ENCODE results near the gene COX11.

Gene COX11

GRCh38 chr17:54980375-54980774 lies 11.9 kb upstream of the COX11 start:
- Histone ChIP-seq H3K27me3 (ENCODE audit: control insufficient read depth, insufficient read depth, low read length) (no peaks in the 10 kb centered on the region), H3K36me3 (ENCODE audit: control insufficient read depth, insufficient read depth, low read length) (no peaks in the 10 kb centered on the region), H3K9me3 (ENCODE audit: control insufficient read depth, insufficient read depth, low read length) (no peaks in the 10 kb centered on the region), H3K4me1 (ENCODE audit: control insufficient read depth, insufficient read depth, low read length) (no peaks in the 10 kb centered on the region), H3K9ac (ENCODE audit: low read depth, low read length) (no peak overlapping the region), H3K4me3 (ENCODE audit: low read depth, low read length) (no peak overlapping the region)

DNA sequence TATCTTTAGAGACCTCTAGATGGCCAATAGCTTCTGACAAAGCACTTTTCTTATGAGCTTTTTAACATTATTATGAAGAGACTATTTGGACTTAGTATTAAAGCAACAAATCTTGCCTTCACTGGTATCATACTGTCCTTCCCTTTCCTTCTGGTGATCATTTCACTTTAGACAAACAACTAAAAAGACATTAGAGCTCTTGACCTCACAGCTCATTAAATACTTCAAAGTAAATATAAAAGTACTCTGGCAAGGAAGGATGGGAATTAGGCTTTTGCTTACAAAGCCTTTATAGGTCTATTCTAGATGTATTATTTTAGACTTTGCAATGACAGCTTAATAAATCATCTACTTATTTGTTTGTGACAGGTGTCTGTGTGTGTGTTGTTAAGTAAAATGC lies 11.2 kb upstream of the COX11 start:
- H3K9me3 ChIP-seq (ENCODE audit: control insufficient read depth, insufficient read depth, low read length) = no peaks in the 10 kb centered on the region
- H3K9ac ChIP-seq (ENCODE audit: low read depth, low read length) = no peak overlapping the region
- H3K27me3 ChIP-seq (ENCODE audit: control insufficient read depth, insufficient read depth, low read length) = no peaks in the 10 kb centered on the region
- H3K36me3 ChIP-seq (ENCODE audit: control insufficient read depth, insufficient read depth, low read length) = no peaks in the 10 kb centered on the region
- H3K4me1 ChIP-seq (ENCODE audit: control insufficient read depth, insufficient read depth, low read length) = no peaks in the 10 kb centered on the region
- no peak overlapping the region for H3K4me3 ChIP-seq (ENCODE audit: low read depth, low read length)

GRCh38 chr17:54977744-54978143 lies 9.3 kb upstream of the COX11 start:
- no peak overlapping the region for H3K9ac ChIP-seq (ENCODE audit: low read depth, low read length)
- H3K9me3 ChIP-seq (ENCODE audit: control insufficient read depth, insufficient read depth, low read length) = no peaks in the 10 kb centered on the region
- no peak overlapping the region for H3K4me3 ChIP-seq (ENCODE audit: low read depth, low read length)

DNA sequence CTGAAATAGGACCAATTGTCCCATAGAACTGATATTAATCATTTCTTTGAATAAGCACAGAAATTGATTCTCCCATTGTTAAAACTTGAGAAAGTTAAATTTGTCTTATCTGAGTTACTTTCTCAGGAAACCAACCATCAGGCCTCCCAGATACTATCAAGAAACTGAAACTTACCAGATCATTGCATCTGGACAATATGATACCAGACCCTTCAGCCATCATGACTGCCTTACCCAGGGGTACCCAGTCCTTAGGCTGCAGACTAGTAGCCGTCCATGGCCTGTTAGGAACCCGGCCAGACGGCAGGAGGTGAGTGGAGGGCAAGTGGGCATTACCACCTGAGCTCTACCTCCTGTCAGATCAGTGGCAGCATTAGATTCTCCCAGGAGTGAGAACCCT lies 7.9 kb upstream of the COX11 start:
- Histone ChIP-seq H3K36me3 (ENCODE audit: control insufficient read depth, insufficient read depth, low read length) (no peaks in the 10 kb centered on the region), H3K4me1 (ENCODE audit: control insufficient read depth, insufficient read depth, low read length) (no peaks in the 10 kb centered on the region), H3K9ac (ENCODE audit: low read depth, low read length) (no peak overlapping the region), H3K27me3 (ENCODE audit: control insufficient read depth, insufficient read depth, low read length) (no peaks in the 10 kb centered on the region), H3K9me3 (ENCODE audit: control insufficient read depth, insufficient read depth, low read length) (no peaks in the 10 kb centered on the region), H3K4me3 (ENCODE audit: low read depth, low read length) (no peak overlapping the region)

More at GRCh38 chr17:54977744-54978143, 9.3 kb upstream of the COX11 start:
- H3K27me3 ChIP-seq (ENCODE audit: control insufficient read depth, insufficient read depth, low read length) = no peaks in the 10 kb centered on the region
- no peaks in the 10 kb centered on the region for H3K4me1 ChIP-seq (ENCODE audit: control insufficient read depth, insufficient read depth, low read length)
- H3K36me3 ChIP-seq (ENCODE audit: control insufficient read depth, insufficient read depth, low read length) = no peaks in the 10 kb centered on the region

DNA sequence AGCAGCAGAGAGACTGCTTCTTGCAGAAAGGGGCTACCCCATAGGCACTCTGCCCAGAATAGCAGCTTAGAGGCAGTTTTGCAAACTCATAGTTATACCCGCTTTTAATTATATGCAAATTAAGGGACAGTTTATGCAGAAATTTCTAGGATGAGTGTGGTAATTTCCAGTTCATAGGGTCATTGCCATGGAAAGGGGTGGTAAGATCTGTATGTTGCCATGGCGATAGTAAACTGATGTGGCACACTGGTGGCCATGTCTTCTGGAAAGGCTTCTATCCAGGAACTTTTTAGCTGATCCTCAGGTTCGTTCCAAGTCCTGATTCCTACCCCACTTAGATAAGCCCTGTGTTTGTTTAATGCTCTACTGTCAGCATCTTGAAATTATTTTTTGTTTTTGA lies 6.3 kb upstream of the COX11 start:
- Histone ChIP-seq H3K4me1 (ENCODE audit: control insufficient read depth, insufficient read depth, low read length) (no peaks in the 10 kb centered on the region), H3K36me3 (ENCODE audit: control insufficient read depth, insufficient read depth, low read length) (no peaks in the 10 kb centered on the region), H3K4me3 (ENCODE audit: low read depth, low read length) (no peak overlapping the region), H3K9me3 (ENCODE audit: control insufficient read depth, insufficient read depth, low read length) (no peaks in the 10 kb centered on the region), H3K9ac (ENCODE audit: low read depth, low read length) (no peak overlapping the region), H3K27me3 (ENCODE audit: control insufficient read depth, insufficient read depth, low read length) (no peaks in the 10 kb centered on the region)

DNA sequence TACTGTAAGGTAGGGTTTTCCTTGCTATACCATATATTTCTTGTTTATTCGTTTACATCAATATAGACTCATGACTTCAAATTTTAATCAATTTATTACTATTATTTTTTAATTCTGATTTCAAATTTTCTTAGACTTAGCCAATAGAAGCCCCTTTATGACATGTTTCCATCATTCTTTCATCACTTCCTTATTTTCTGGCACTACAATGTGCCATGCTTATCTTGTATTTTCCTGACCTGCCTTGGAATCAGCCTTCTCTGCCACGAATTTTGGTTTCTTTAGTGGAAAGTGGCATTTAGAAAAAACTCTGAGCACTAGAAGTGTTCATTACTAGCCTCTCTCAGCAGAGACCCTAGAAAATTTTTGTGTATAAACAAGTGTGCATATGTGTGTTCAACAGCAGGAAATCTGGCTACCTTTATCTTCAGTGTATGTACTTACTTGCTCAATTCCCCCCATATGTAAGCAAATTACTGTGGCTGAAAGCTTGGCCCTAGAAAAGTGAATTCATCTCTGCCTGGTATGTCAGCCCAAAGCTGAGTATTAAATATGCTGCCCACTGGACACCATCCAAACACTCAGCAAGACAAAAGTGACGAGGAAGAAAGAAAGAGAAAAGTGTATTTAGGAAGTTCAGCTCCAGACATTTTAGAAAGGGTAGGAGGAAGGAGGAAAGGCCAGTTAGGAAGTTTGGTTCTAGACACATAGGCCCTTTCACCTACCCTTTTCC lies 4.1 kb upstream of the COX11 start:
- Histone ChIP-seq H3K4me1 (ENCODE audit: control insufficient read depth, insufficient read depth, low read length) (peaks cover 3% of the 10 kb centered on the region), H3K9ac (ENCODE audit: low read depth, low read length) (no peak overlapping the region), H3K4me3 (ENCODE audit: low read depth, low read length) (no peak overlapping the region)

GRCh38 chr17:54971901-54972300 lies 3.4 kb upstream of the COX11 start:
- Histone ChIP-seq H3K27me3 (ENCODE audit: control insufficient read depth, insufficient read depth, low read length) (no peaks in the 10 kb centered on the region), H3K4me1 (ENCODE audit: control insufficient read depth, insufficient read depth, low read length) (peaks cover 3% of the 10 kb centered on the region), H3K36me3 (ENCODE audit: control insufficient read depth, insufficient read depth, low read length) (no peaks in the 10 kb centered on the region), H3K4me3 (ENCODE audit: low read depth, low read length) (no peak overlapping the region), H3K9me3 (ENCODE audit: control insufficient read depth, insufficient read depth, low read length) (no peaks in the 10 kb centered on the region), H3K9ac (ENCODE audit: low read depth, low read length) (no peak overlapping the region)

More for the DNA sequence above, 4.1 kb upstream of the COX11 start:
- Histone ChIP-seq H3K9me3 (ENCODE audit: control insufficient read depth, insufficient read depth, low read length) (no peaks in the 10 kb centered on the region), H3K27me3 (ENCODE audit: control insufficient read depth, insufficient read depth, low read length) (no peaks in the 10 kb centered on the region), H3K36me3 (ENCODE audit: control insufficient read depth, insufficient read depth, low read length) (no peaks in the 10 kb centered on the region)

GRCh38 chr17:54971147-54971546 lies 2.7 kb upstream of the COX11 start:
- Histone ChIP-seq H3K4me1 (ENCODE audit: control insufficient read depth, insufficient read depth, low read length) (peaks cover 3% of the 10 kb centered on the region), H3K9me3 (ENCODE audit: control insufficient read depth, insufficient read depth, low read length) (no peaks in the 10 kb centered on the region), H3K9ac (ENCODE audit: low read depth, low read length) (no peak overlapping the region), H3K27me3 (ENCODE audit: control insufficient read depth, insufficient read depth, low read length) (no peaks in the 10 kb centered on the region), H3K36me3 (ENCODE audit: control insufficient read depth, insufficient read depth, low read length) (no peaks in the 10 kb centered on the region), H3K4me3 (ENCODE audit: low read depth, low read length) (no peak overlapping the region)

- Histone ChIP-seq H3K9ac (ENCODE audit: low read depth, low read length) (no peak overlapping the region), H3K9me3 (ENCODE audit: control insufficient read depth, insufficient read depth, low read length) (no peaks in the 10 kb centered on the region), H3K4me1 (ENCODE audit: control insufficient read depth, insufficient read depth, low read length) (peaks cover 3% of the 10 kb centered on the region), H3K36me3 (ENCODE audit: control insufficient read depth, insufficient read depth, low read length) (no peaks in the 10 kb centered on the region), H3K4me3 (ENCODE audit: low read depth, low read length) (peak overlapping the region; percentile 97), H3K27me3 (ENCODE audit: control insufficient read depth, insufficient read depth, low read length) (no peaks in the 10 kb centered on the region)
Measured at GRCh38 chr17:54969658-54970572, 1.5 kb upstream of the COX11 start.

DNA sequence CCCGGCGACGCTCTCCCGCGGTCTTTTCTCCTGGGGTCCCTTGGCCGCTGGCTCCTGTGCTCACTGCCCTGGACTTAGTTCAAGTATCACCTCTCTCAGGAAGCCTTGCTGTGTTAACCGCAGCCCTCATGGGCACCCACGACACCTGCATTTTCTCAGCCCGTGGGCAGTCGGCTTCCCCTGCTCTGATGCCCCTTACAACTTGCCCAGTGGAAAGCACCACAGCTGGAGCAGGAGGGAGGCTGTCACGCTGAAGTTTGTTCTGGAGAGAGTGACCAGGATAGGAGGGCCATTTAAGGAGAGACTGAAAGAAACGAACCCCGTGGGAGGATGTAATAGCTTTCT lies 506 bp upstream of the COX11 start:
- Histone ChIP-seq H3K4me3 (ENCODE audit: low read depth, low read length) (peak overlapping the region; percentile 97), H3K9ac (ENCODE audit: low read depth, low read length) (peak overlapping the region; percentile 74), H3K36me3 (ENCODE audit: control insufficient read depth, insufficient read depth, low read length) (no peaks in the 10 kb centered on the region), H3K9me3 (ENCODE audit: control insufficient read depth, insufficient read depth, low read length) (no peaks in the 10 kb centered on the region), H3K4me1 (ENCODE audit: control insufficient read depth, insufficient read depth, low read length) (peaks cover 3% of the 10 kb centered on the region), H3K27me3 (ENCODE audit: control insufficient read depth, insufficient read depth, low read length) (no peaks in the 10 kb centered on the region)

DNA sequence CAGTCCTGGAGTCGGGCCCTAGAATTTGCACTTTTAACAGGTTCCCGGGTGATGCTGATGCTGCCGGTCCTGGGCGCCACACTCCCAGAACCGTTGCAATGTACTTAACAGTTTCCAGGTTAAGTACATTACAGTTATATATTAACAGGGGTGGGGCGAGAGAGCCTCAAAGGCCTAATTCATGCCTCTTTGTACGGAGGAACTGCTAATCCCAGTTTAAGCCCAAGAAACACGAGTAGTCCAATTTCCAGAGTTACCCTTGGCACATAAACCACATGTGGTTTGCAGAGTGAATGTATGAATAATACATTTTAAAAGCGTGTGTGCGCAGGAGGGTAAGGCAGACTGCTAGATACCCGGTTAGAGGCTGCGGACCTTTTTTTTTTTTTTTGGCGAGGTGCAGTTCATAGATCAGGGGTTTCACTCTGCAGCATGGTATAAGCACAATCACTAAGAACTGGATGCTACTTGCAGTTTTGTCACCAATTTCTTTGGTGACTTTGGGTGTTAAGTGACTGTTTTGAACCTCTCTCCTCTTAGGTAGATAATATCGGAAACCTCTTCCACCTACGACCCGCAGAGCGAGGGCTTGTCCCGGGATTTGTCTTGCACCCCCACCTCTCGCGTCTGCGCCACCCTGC lies 713 bp downstream of the COX11 start:
- Histone ChIP-seq H3K27me3 (ENCODE audit: control insufficient read depth, insufficient read depth, low read length) (no peaks in the 10 kb centered on the region), H3K4me1 (ENCODE audit: control insufficient read depth, insufficient read depth, low read length) (peaks cover 3% of the 10 kb centered on the region), H3K9me3 (ENCODE audit: control insufficient read depth, insufficient read depth, low read length) (no peaks in the 10 kb centered on the region), H3K36me3 (ENCODE audit: control insufficient read depth, insufficient read depth, low read length) (no peaks in the 10 kb centered on the region), H3K9ac (ENCODE audit: low read depth, low read length) (peak overlapping the region; percentile 96), H3K4me3 (ENCODE audit: low read depth, low read length) (peak overlapping the region; percentile 97)

Measured in iPS-15b (cell line).